SH-SY5Y (cell line): ENCODE measurements around the gene RPL34.

Experiments used
- GATA2 ChIP-seq: IDR thresholded peaks from 2 replicates; pipeline ENCODE4 v1.6.1; 2011; ENCODE audit warnings: mild to moderate bottlenecking, low read depth, low read length
- GATA3 ChIP-seq: IDR thresholded peaks from 2 replicates; pipeline ENCODE4 v1.6.1; 2011; ENCODE audit warnings: low read depth, mild to moderate bottlenecking, low read length, moderate library complexity

GRCh38 chr4:108644237-108644636 is 23.9 kb downstream of the RPL34 start:
- TF ChIP-seq GATA2 (no peak), GATA3 (no peak)
